OCI-LY3 (cell line): ENCODE data around the gene PTRH2.

Experiments used
- EZH2phosphoT487 ChIP-seq: fragments of 200-600 bp; shearing (Covaris generic); IDR thresholded peaks from 2 replicates; pipeline ENCODE4 v1.6.1; 2018; ENCODE audit warnings: antibody characterized with exemption, mixed run types, low read depth
- TF ChIP-seq, protein P1 (sequence below): fragments of 200-600, 300-600 bp; sonication (generic); IDR thresholded peaks from 2 replicates; pipeline ENCODE4 v1.5.1; 2014; ENCODE audit warnings: antibody characterized with exemption, low read length, low read depth

DNA sequence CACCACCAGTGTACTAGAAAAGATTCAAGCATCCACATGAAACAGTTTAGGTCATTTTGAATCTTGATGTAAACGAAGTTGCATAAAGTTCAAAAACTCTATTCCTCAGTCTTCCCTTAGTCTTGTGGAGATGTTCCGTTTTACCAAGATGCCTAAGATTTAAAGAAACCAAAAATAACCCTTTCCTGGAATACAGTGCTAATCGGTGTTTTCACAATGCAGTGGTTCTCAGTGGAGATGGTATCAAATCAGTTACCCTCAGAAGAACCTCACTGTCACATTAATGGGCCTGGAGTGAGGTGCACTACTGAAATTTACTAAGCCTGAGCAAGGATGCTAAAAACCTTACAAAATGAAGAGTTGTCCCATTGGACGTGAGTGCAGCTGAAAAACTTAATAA is 9.1 kb downstream of the PTRH2 start:
- TF ChIP-seq, protein P1, sequence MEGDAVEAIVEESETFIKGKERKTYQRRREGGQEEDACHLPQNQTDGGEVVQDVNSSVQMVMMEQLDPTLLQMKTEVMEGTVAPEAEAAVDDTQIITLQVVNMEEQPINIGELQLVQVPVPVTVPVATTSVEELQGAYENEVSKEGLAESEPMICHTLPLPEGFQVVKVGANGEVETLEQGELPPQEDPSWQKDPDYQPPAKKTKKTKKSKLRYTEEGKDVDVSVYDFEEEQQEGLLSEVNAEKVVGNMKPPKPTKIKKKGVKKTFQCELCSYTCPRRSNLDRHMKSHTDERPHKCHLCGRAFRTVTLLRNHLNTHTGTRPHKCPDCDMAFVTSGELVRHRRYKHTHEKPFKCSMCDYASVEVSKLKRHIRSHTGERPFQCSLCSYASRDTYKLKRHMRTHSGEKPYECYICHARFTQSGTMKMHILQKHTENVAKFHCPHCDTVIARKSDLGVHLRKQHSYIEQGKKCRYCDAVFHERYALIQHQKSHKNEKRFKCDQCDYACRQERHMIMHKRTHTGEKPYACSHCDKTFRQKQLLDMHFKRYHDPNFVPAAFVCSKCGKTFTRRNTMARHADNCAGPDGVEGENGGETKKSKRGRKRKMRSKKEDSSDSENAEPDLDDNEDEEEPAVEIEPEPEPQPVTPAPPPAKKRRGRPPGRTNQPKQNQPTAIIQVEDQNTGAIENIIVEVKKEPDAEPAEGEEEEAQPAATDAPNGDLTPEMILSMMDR: no peak
- TF ChIP-seq EZH2phosphoT487: no peak
